Osteoblast (primary cell): ENCODE data around the gene TXNDC5. TPM values are rescaled to one million over a fixed set of nuclear protein-coding genes. Genes with fewer than 3 reads are reported as not detected.

Source experiments
- DNase-seq: peaks from one replicate; pipeline ENCODE4 v3.0.0; 2011; ENCODE audit warnings: low spot score, mixed read lengths; ENCODE audit not compliant: insufficient read length; ENCODE audit errors: missing footprints
- H2AFZ ChIP-seq: 2 replicates; pipeline ENCODE4 v1.6.0; 2011; ENCODE audit warnings: mild to moderate bottlenecking, low read length
- H3K27ac ChIP-seq: 2 replicates; pipeline ENCODE4 v1.5.1; 2011; ENCODE audit warnings: mild to moderate bottlenecking, low read depth, low read length, moderate library complexity
- H3K27me3 ChIP-seq: 2 replicates; pipeline ENCODE4 v1.6.0; 2012; ENCODE audit warnings: mild to moderate bottlenecking, control low read depth, inconsistent platforms, low read length, moderate library complexity; ENCODE audit not compliant: insufficient read depth
- H3K36me3 ChIP-seq: 2 replicates; pipeline ENCODE4 v1.5.1; 2011; ENCODE audit warnings: mild to moderate bottlenecking, low read length, control low read depth, moderate library complexity; ENCODE audit not compliant: insufficient read depth
- H3K4me1 ChIP-seq: 2 replicates; pipeline ENCODE4 v1.5.1; 2011; ENCODE audit warnings: mild to moderate bottlenecking, low read length, control low read depth, moderate library complexity; ENCODE audit not compliant: insufficient read depth
- H3K4me2 ChIP-seq: 2 replicates; pipeline ENCODE4 v1.6.0; 2011; ENCODE audit warnings: mild to moderate bottlenecking, low read length; ENCODE audit not compliant: insufficient read depth
- H3K4me3 ChIP-seq: fragments of 200-600 bp; sonication (generic); 3 replicates; pipeline ENCODE4 v1.5.1; 2012; ENCODE audit warnings: mild to moderate bottlenecking, low read length, inconsistent platforms; ENCODE audit not compliant: insufficient read depth
- H3K79me2 ChIP-seq: 2 replicates; pipeline ENCODE4 v1.6.0; 2012; ENCODE audit warnings: mild to moderate bottlenecking, low read length, control low read depth, inconsistent platforms; ENCODE audit not compliant: insufficient read depth
- H3K9me3 ChIP-seq: 2 replicates; pipeline ENCODE4 v1.5.1; 2011; ENCODE audit warnings: low read depth, low read length, control low read depth
- H4K20me1 ChIP-seq: 2 replicates; pipeline ENCODE4 v1.6.0; 2012; ENCODE audit warnings: mild to moderate bottlenecking, low read length, control low read depth; ENCODE audit not compliant: insufficient read depth
- CTCF ChIP-seq: IDR thresholded peaks from 2 replicates; pipeline ENCODE4 v1.5.1; 2011; ENCODE audit warnings: mild to moderate bottlenecking, low read depth, low read length, moderate library complexity; ENCODE audit errors: extremely low read depth
- total RNA-seq: library from RNA; depleted of rRNA; stranded (reverse); fragments of >200 nt; gene quantifications from 2 replicates; pipeline ENCODE4 v1.2.3, GENCODE V29; 2012

TXNDC5 gene
- total RNA-seq, 1 donor, result 344 TPM

- no peaks in the 10 kb centered on the region for H3K4me1 ChIP-seq
- TF ChIP-seq CTCF, result no peak
- no peaks in the 10 kb centered on the region for H3K79me2 ChIP-seq
- no peaks in the 10 kb centered on the region for H3K9me3 ChIP-seq
- H4K20me1 ChIP-seq, result no peaks in the 10 kb centered on the region
- no peak overlapping the region for H3K4me2 ChIP-seq
- no peak for DNase-seq
- no peak overlapping the region for H3K27ac ChIP-seq
- no peak overlapping the region for H3K4me3 ChIP-seq
- H3K27me3 ChIP-seq, result no peaks in the 10 kb centered on the region
- no peak overlapping the region for H2AFZ ChIP-seq
- H3K36me3 ChIP-seq, result no peaks in the 10 kb centered on the region
Measured at GRCh38 chr6:7865781-7866180, 44.8 kb downstream of the TXNDC5 start.

GRCh38 chr6:7859591-7859990 lies 51.0 kb downstream of the TXNDC5 start:
- Histone ChIP-seq H3K4me2 (no peak overlapping the region), H3K4me1 (no peaks in the 10 kb centered on the region), H4K20me1 (no peaks in the 10 kb centered on the region), H3K4me3 (no peak overlapping the region), H3K36me3 (no peaks in the 10 kb centered on the region), H3K9me3 (no peaks in the 10 kb centered on the region), H2AFZ (no peak overlapping the region), H3K27ac (no peak overlapping the region), H3K79me2 (no peaks in the 10 kb centered on the region), H3K27me3 (peaks cover 3% of the 10 kb centered on the region)
- no peak for TF ChIP-seq CTCF
- DNase-seq, result no peak

- TF ChIP-seq CTCF, result no peak
- Histone ChIP-seq H3K27me3 (no peaks in the 10 kb centered on the region), H3K4me1 (peaks cover 10% of the 10 kb centered on the region), H3K79me2 (no peaks in the 10 kb centered on the region), H4K20me1 (no peaks in the 10 kb centered on the region), H3K27ac (no peak overlapping the region), H3K4me2 (no peak overlapping the region), H2AFZ (no peak overlapping the region), H3K4me3 (no peak overlapping the region), H3K36me3 (no peaks in the 10 kb centered on the region), H3K9me3 (peaks cover 3% of the 10 kb centered on the region)
- no peak for DNase-seq
Measured at GRCh38 chr6:7851780-7852179, 58.8 kb downstream of the TXNDC5 start.

- Histone ChIP-seq H3K4me1 (peaks cover 13% of the 10 kb centered on the region), H2AFZ (no peak overlapping the region), H3K27ac (no peak overlapping the region), H3K79me2 (no peaks in the 10 kb centered on the region), H3K27me3 (no peaks in the 10 kb centered on the region), H3K9me3 (peaks cover 3% of the 10 kb centered on the region), H4K20me1 (no peaks in the 10 kb centered on the region), H3K4me3 (no peak overlapping the region), H3K36me3 (no peaks in the 10 kb centered on the region), H3K4me2 (no peak overlapping the region)
- TF ChIP-seq CTCF, result no peak
- no peak for DNase-seq
Measured at GRCh38 chr6:7848229-7848628, 62.4 kb downstream of the TXNDC5 start.
